K562 (cell line): ENCODE measurements around the gene FSCN2. TPM values are rescaled to one million over a fixed set of nuclear protein-coding genes. Genes with fewer than 3 reads are reported as not detected.

ENCODE experiments used
- ATAC-seq: fragments of 200-7000 bp; cut with Tn5 transposase; 3 replicates; pipeline ENCODE4 v1.9.1; 2020; ENCODE audit warnings: moderate library complexity
- BruUV-seq: library from RNA; stranded (reverse); fragments of 400-500 nt; replicated peaks from 2 replicates; lab custom pipeline; 2021; lab: Mats Ljungman, UMichigan
- CTCF ChIA-PET: fragments of 300-600 bp; formaldehyde crosslinking; extraction: SDS; loops from one replicate; lab custom pipeline; 2021; ENCODE audit warnings: low intra/inter-chr PET ratio; lab: Yijun Ruan, JAX
- POLR2A ChIA-PET: fragments of 300-600, 350-650 bp; sonication (Branson Sonifier 250); formaldehyde crosslinking; extraction: SDS; loops from one replicate; lab custom pipeline; 2021; ENCODE audit warnings: antibody characterized with exemption, inconsistent platforms; lab: Yijun Ruan, JAX
- DNase-seq, 4 experiments: peaks; one replicate each; pipeline versions ENCODE4 v3.0.0 to v3.0.0-alpha.2; 2011 to 2018; ENCODE audit warnings: low spot score in 3 of 4, mixed read lengths in 3 of 4; ENCODE audit errors: extremely low read depth in 1 of 4
- FAIRE-seq: peaks from 2 replicates; lab custom pipeline; 2011; peaks lifted over from hg19 to GRCh38; lab: Jason Lieb, UNC
- H2AFZ ChIP-seq: 2 replicates; pipeline ENCODE4 v1.6.0; 2011; ENCODE audit warnings: low read depth, low read length, control low read depth, inconsistent platforms
- H3K27ac ChIP-seq: fragments of 200-600 bp; 3 replicates; pipeline ENCODE4 v1.8.0; 2011; ENCODE audit warnings: low read depth, mild to moderate bottlenecking, control low read depth, inconsistent platforms, low read length, moderate library complexity, mixed read lengths; ENCODE audit errors: extremely low read depth
- H3K27me3 ChIP-seq, 2 experiments: fragments of 300-600 bp in 1 of 2; 2 replicates in 1 of 2; 3 replicates in 1 of 2; pipeline versions ENCODE4 v1.6.0 to v1.8.0; 2011; ENCODE audit warnings: inconsistent platforms in 2 of 2, low read length in 2 of 2, mild to moderate bottlenecking in 1 of 2, mixed read lengths in 1 of 2, moderate library complexity in 1 of 2; ENCODE audit not compliant: control insufficient read depth in 2 of 2, insufficient read depth in 2 of 2
- H3K36me3 ChIP-seq: fragments of 300-600 bp; 3 replicates; pipeline ENCODE4 v1.8.0; 2011; ENCODE audit warnings: mild to moderate bottlenecking, low read length, inconsistent platforms; ENCODE audit not compliant: control insufficient read depth, insufficient read depth
- H3K4me1 ChIP-seq, 2 experiments: fragments of 200-600 bp in 1 of 2; replicated peaks in 1 of 2; 2 replicates in 1 of 2; 3 replicates in 1 of 2; pipeline versions ENCODE4 v1.5.1 to v1.8.0; 2011; ENCODE audit warnings: inconsistent platforms in 2 of 2, low read length in 2 of 2, mild to moderate bottlenecking in 1 of 2, mixed read lengths in 1 of 2, moderate library complexity in 1 of 2; ENCODE audit not compliant: control insufficient read depth in 2 of 2, insufficient read depth in 2 of 2
- H3K4me2 ChIP-seq: 2 replicates; pipeline ENCODE4 v1.6.1; 2011; ENCODE audit warnings: low read length, control low read depth, inconsistent platforms, mixed read lengths; ENCODE audit not compliant: insufficient read depth
- H3K4me3 ChIP-seq: fragments of 200-600 bp; sonication (generic), shearing (Covaris generic); 2 replicates; pipeline ENCODE4 v1.5.1; 2016; ENCODE audit warnings: control low read depth, inconsistent platforms
- H3K79me2 ChIP-seq: fragments of 200-600 bp; 3 replicates; pipeline ENCODE4 v1.8.0; 2011; ENCODE audit warnings: low read length, inconsistent platforms; ENCODE audit not compliant: control insufficient read depth, insufficient read depth
- H3K9ac ChIP-seq, 2 experiments: 2 replicates each; pipeline versions ENCODE4 v1.6.0 to v1.6.1; 2011; ENCODE audit warnings: low read depth in 2 of 2, low read length in 2 of 2, control low read depth in 1 of 2, inconsistent platforms in 1 of 2, mild to moderate bottlenecking in 1 of 2, mixed read lengths in 1 of 2; ENCODE audit not compliant: insufficient read depth in 1 of 2
- H3K9me1 ChIP-seq: one replicate; pipeline ENCODE4 v1.6.0; 2011; ENCODE audit warnings: inconsistent platforms, mild to moderate bottlenecking, low read length, moderate library complexity; ENCODE audit not compliant: control insufficient read depth, insufficient read depth
- H3K9me3 ChIP-seq: replicated peaks from 2 replicates; pipeline ENCODE4 v1.5.1; 2011; ENCODE audit warnings: low read depth, low read length, inconsistent platforms; ENCODE audit not compliant: control insufficient read depth, insufficient read depth
- H4K20me1 ChIP-seq: replicated peaks from 2 replicates; pipeline ENCODE4 v1.6.1; 2011; ENCODE audit warnings: low read length, inconsistent platforms, mixed read lengths; ENCODE audit not compliant: control insufficient read depth, insufficient read depth
- HIVEP1 ChIP-seq: fragments of 250-450 bp; sonication (Bioruptor Pico); IDR thresholded peaks from 2 replicates; pipeline ENCODE4 v1.4.0; 2020; ENCODE audit warnings: mild to moderate bottlenecking
- ILK ChIP-seq: fragments of 450-650 bp; IDR thresholded peaks from 2 replicates; pipeline ENCODE4 v1.6.1; 2016; ENCODE audit warnings: missing genetic modification characterization, low read depth, mild to moderate bottlenecking, missing compliant biosample characterization, moderate library complexity, borderline replicate concordance
- POLR2G ChIP-seq: fragments of 200-400 bp; formaldehyde crosslinking; IDR thresholded peaks from 2 replicates; pipeline ENCODE4 v1.6.1; 2017; ENCODE audit warnings: low read depth, mild to moderate bottlenecking, antibody characterized with exemption, low read length, moderate library complexity
- RBBP5 ChIP-seq: fragments of 200-600 bp; sonication (generic); IDR thresholded peaks from 2 replicates; pipeline ENCODE4 v1.6.1; 2012; ENCODE audit warnings: borderline replicate concordance, mild to moderate bottlenecking, low read length, control low read depth, inconsistent platforms; ENCODE audit not compliant: insufficient read depth, poor library complexity, severe bottlenecking
- ZBTB1 ChIP-seq: sonication (generic); formaldehyde crosslinking; IDR thresholded peaks from 2 replicates; pipeline ENCODE4 v1.8.1; 2023; ENCODE audit warnings: missing genetic modification reagents, low read depth, mild to moderate bottlenecking, borderline replicate concordance
- ZNF316 ChIP-seq: fragments of 450-650 bp; IDR thresholded peaks from 2 replicates; pipeline ENCODE4 v1.6.1; 2016
- WGBS: fragments of 100-300 bp; shearing (Covaris generic); methylation state at CpG from one replicate; pipeline ENCODE4 v1.1.6; 2016; ENCODE audit warnings: low coverage, mixed read lengths; ENCODE audit not compliant: insufficient coverage; ENCODE audit errors: missing lambda C conversion rate; 5-methylcytosine and 5-hydroxymethylcytosine counted together
- in situ Hi-C: fragments of 300-500 bp; cut with MboI; formaldehyde crosslinking; loops from 4 replicates; pipeline ENCODE4 v1.15.0; 2018; ENCODE audit warnings: inconsistent platforms, mixed read lengths
- intact Hi-C: fragments of 100-400 bp; cut with micrococcal nuclease; formaldehyde crosslinking; loops from 2 replicates; pipeline ENCODE4 v1.14.2; 2022
- polyA plus RNA-seq, 8 experiments: library from polyadenylated mRNA; depleted of rRNA in 4 of 8; stranded (reverse) in 5 of 8; unstranded in 3 of 8; fragments of >200 nt; fragmentation: Nextera tagmentation in 2 of 8; fragmentation: Illumina TruSeq in 1 of 8; extraction: Ambion mirVana in 2 of 8; extraction: Trizol in 1 of 8; gene quantifications; 2 replicates each; pipeline versions ENCODE4 v1.2.1 to v1.2.3, GENCODE V29; 2011 to 2014; ENCODE audit warnings: inconsistent platforms in 1 of 8, missing spikeins in 1 of 8
- total RNA-seq, 7 experiments: library from RNA; depleted of rRNA in 6 of 7; stranded (reverse); fragments of >200 nt in 6 of 7; fragmentation: Illumina TruSeq in 2 of 7; extraction: Trizol in 2 of 7; gene quantifications; 2 replicates each; pipeline versions ENCODE4 v1.2.1 to v1.2.3, GENCODE V29; 2011 to 2021; ENCODE audit warnings: low replicate concordance in 1 of 7

Gene FSCN2
- total and polyA plus RNA-seq, 9 of the 15 experiments (the other 6 are each of a cell fraction or from before 2014, with no cell fraction given), result 0.08 TPM; not detected in 8

GRCh38 chr17:81524039-81524864 is 3.9 kb upstream of the FSCN2 start:
- DNase-seq, result no peak
- no peak overlapping the region for H2AFZ ChIP-seq
- no peak for FAIRE-seq
- 30% methylated on average over 16 of the region's 18 CpGs for WGBS
- peaks cover 5 to 68% of the 10 kb centered on the region in 2 experiments; a peak in 3 of 5 replicates for H3K4me1 ChIP-seq
- H3K36me3 ChIP-seq, result no peaks in the 10 kb centered on the region
- H3K4me3 ChIP-seq, result no peak overlapping the region
- H3K9ac ChIP-seq, result peak overlapping the region in 1 of 2 experiments; percentile 78; a peak in 2 of 4 replicates
- H3K9me3 ChIP-seq, result no peaks in the 10 kb centered on the region
- no peak overlapping the region for H3K27ac ChIP-seq
- intact Hi-C loops, result loop anchor here (5.0 kb wide), 1 partner anchor 42 kb away; no protein-coding TSS in a partner anchor
- H3K79me2 ChIP-seq, result no peaks in the 10 kb centered on the region
- no peak overlapping the region for H3K4me2 ChIP-seq
- ChIA-PET CTCF (interaction anchor here (2.3 kb wide), 1 partner anchor 271 kb away, joined by 9 read pairs; no protein-coding TSS in a partner anchor), POLR2A (interaction anchor here (1.6 kb wide), 1 partner anchor 16 kb away, joined by 4 read pairs; no protein-coding TSS in a partner anchor)
- H3K27me3 ChIP-seq, result peaks cover 0 to 38% of the 10 kb centered on the region in 2 experiments; a peak in 3 of 5 replicates
- no peaks in the 10 kb centered on the region for H3K9me1 ChIP-seq
- no peak for ATAC-seq
- in situ Hi-C loops, result no loop called here
- no peak for TF ChIP-seq ZBTB1
- peak; percentile 22; the same call in 1 of the 2 replicates for TF ChIP-seq POLR2G
- TF ChIP-seq HIVEP1 (CRISPR knock-in tag), result no peak
- no peak for TF ChIP-seq ZNF316
- no peak for TF ChIP-seq RBBP5
- TF ChIP-seq ILK (tag), result no peak
- no peaks in the 10 kb centered on the region for H4K20me1 ChIP-seq
- BruUV-seq, result no TSS peak
